ENCODE data around the gene DGKB.

DNA sequence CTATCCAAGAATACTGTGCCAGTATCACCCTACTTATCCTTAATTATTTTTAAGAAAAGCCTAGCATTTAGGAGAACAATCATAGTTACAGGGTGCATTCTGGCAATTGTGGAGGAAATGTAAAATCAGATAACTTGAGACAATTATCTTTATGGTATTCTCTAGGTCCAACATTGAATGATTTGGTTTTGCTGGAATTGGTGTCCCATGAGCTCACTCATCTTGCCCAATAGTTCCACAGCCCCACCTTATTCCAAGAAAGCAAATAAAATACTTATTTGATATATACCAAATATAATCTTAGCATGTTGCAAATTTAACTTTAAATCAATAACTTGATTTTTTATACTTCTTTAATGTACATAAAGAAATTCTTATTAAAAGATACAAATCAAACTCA, 65.3 kb downstream of the DGKB start:
- TF ChIP-seq, protein P1, sequence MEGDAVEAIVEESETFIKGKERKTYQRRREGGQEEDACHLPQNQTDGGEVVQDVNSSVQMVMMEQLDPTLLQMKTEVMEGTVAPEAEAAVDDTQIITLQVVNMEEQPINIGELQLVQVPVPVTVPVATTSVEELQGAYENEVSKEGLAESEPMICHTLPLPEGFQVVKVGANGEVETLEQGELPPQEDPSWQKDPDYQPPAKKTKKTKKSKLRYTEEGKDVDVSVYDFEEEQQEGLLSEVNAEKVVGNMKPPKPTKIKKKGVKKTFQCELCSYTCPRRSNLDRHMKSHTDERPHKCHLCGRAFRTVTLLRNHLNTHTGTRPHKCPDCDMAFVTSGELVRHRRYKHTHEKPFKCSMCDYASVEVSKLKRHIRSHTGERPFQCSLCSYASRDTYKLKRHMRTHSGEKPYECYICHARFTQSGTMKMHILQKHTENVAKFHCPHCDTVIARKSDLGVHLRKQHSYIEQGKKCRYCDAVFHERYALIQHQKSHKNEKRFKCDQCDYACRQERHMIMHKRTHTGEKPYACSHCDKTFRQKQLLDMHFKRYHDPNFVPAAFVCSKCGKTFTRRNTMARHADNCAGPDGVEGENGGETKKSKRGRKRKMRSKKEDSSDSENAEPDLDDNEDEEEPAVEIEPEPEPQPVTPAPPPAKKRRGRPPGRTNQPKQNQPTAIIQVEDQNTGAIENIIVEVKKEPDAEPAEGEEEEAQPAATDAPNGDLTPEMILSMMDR (optimal IDR thresholded peaks at IDR 0.05 in 1 of 3, IDR thresholded peaks at IDR 0.05 in 1 of 3, conservative IDR thresholded peaks at IDR 0.05 in 1 of 3; ENCODE audit: extremely low read depth in 1 of 3, insufficient read depth in 2 of 3, low read length in 3 of 3) = no peak
- TF ChIP-seq EZH2 (IDR thresholded peaks at IDR 0.05; ENCODE audit: low read length) = no peak

Data from keratinocyte (primary cell).